Esophagus mucosa (tissue), 1 donor: ENCODE results near the gene INIP. TPM values are rescaled to one million over a fixed set of nuclear protein-coding genes. Genes with fewer than 3 reads are reported as not detected.

ENCODE experiments used
- ATAC-seq: fragments of 200-7000 bp; cut with Tn5 transposase; one replicate; pipeline ENCODE4 v1.9.1; 2020
- total RNA-seq: library from RNA; stranded (reverse); gene quantifications from one replicate; pipeline ENCODE4 v1.2.4, GENCODE V29; 2023
- donor health status: DM: yes; HTN: yes; CAD: no.

The INIP gene
- total RNA-seq, 1 donor from 2014 or later: 16.3 TPM

- no peak for ATAC-seq
Measured at GRCh38 chr9:112670991-112671625, 46.8 kb downstream of the INIP start.

GRCh38 chr9:112669326-112669725, 48.6 kb downstream of the INIP start:
- ATAC-seq: no peak

- no peak for ATAC-seq
Measured at GRCh38 chr9:112665347-112665746, 52.6 kb downstream of the INIP start.

GRCh38 chr9:112664531-112664930, 53.4 kb downstream of the INIP start:
- no peak for ATAC-seq

- ATAC-seq: no peak
Measured at GRCh38 chr9:112663681-112664080, 54.2 kb downstream of the INIP start.

GRCh38 chr9:112659906-112660305, 58.0 kb downstream of the INIP start:
- no peak for ATAC-seq

GRCh38 chr9:112655668-112656067, 62.2 kb downstream of the INIP start:
- no peak for ATAC-seq

- no peak for ATAC-seq
Measured at GRCh38 chr9:112654282-112654681, 63.6 kb downstream of the INIP start.

GRCh38 chr9:112648624-112649023, 69.3 kb downstream of the INIP start:
- ATAC-seq: no peak

GRCh38 chr9:112647596-112647995, 70.3 kb downstream of the INIP start:
- no peak for ATAC-seq

GRCh38 chr9:112642126-112642525, 75.8 kb downstream of the INIP start:
- ATAC-seq: no peak

GRCh38 chr9:112640311-112640710, 77.6 kb downstream of the INIP start:
- no peak for ATAC-seq

Other genes with a start within 250 kb of the INIP start
- 3.9 TPM for gene KIAA1958, start 231.3 kb downstream of the INIP start, total RNA-seq
- gene SNX30, start 32.6 kb upstream of the INIP start, total RNA-seq: 8.5 TPM
- gene SLC46A2, start 172.8 kb upstream of the INIP start, total RNA-seq: 0.44 TPM